Ectodermal cell (in vitro differentiated cells): Measurements from ENCODE around the gene ACTN1.

Experiments used
- H3K27ac ChIP-seq: 2 replicates; pipeline ENCODE4 v1.7.0; 2013; ENCODE audit warnings: mild to moderate bottlenecking, low read depth, low read length; ENCODE audit not compliant: insufficient read depth, poor library complexity, severe bottlenecking
- H3K27me3 ChIP-seq: 2 replicates; pipeline ENCODE4 v1.7.0; 2013; ENCODE audit warnings: mild to moderate bottlenecking, low read length; ENCODE audit not compliant: insufficient read depth, control insufficient read depth, poor library complexity, severe bottlenecking
- H3K36me3 ChIP-seq: one replicate; pipeline ENCODE4 v1.7.0; 2013; ENCODE audit warnings: low read length; ENCODE audit not compliant: control insufficient read depth, insufficient read depth
- H3K4me1 ChIP-seq: one replicate; pipeline ENCODE4 v1.7.0; 2013; ENCODE audit warnings: low read length; ENCODE audit not compliant: control insufficient read depth, insufficient read depth
- H3K4me3 ChIP-seq: 2 replicates; pipeline ENCODE4 v1.7.0; 2013; ENCODE audit warnings: low read depth, low read length, control low read depth; ENCODE audit not compliant: insufficient read depth
- H3K9me3 ChIP-seq: 2 replicates; pipeline ENCODE4 v1.7.0; 2013; ENCODE audit warnings: mild to moderate bottlenecking, low read length, moderate library complexity; ENCODE audit not compliant: control insufficient read depth
- WGBS, 2 experiments: methylation state at CpG; one replicate each; pipeline ENCODE4 v1.1.7; 2013; ENCODE audit warnings: missing lambda C conversion rate in 2 of 2; 5-methylcytosine and 5-hydroxymethylcytosine counted together

The ACTN1 gene

DNA sequence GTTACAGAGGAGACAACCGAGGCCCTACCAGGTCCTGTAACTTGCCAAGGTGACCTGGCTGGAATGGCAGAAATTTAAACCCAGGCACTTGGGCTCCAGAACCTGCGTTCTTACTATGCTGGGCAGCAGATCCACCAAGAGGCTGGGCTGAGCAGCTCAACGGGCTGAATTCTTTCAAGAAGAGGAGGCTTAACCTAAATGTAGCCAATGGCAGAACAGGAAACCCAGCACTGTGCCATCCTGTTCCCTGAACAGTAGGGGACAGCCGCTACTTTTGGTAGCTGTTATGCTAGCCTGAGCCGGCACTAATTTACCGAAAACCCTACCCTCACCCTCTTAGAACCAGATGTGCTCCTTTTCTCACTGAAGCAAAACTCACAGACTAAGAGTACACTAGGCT lies 86.1 kb downstream of the ACTN1 start:
- H3K4me3 ChIP-seq: no peak overlapping the region
- H3K4me1 ChIP-seq: no peaks in the 10 kb centered on the region
- no peaks in the 10 kb centered on the region for H3K27me3 ChIP-seq
- no peak overlapping the region for H3K27ac ChIP-seq
- WGBS, 2 experiments: 95% methylated on average over 6 of the region's 6 CpGs
- no peaks in the 10 kb centered on the region for H3K9me3 ChIP-seq
- H3K36me3 ChIP-seq: peaks cover 46% of the 10 kb centered on the region

DNA sequence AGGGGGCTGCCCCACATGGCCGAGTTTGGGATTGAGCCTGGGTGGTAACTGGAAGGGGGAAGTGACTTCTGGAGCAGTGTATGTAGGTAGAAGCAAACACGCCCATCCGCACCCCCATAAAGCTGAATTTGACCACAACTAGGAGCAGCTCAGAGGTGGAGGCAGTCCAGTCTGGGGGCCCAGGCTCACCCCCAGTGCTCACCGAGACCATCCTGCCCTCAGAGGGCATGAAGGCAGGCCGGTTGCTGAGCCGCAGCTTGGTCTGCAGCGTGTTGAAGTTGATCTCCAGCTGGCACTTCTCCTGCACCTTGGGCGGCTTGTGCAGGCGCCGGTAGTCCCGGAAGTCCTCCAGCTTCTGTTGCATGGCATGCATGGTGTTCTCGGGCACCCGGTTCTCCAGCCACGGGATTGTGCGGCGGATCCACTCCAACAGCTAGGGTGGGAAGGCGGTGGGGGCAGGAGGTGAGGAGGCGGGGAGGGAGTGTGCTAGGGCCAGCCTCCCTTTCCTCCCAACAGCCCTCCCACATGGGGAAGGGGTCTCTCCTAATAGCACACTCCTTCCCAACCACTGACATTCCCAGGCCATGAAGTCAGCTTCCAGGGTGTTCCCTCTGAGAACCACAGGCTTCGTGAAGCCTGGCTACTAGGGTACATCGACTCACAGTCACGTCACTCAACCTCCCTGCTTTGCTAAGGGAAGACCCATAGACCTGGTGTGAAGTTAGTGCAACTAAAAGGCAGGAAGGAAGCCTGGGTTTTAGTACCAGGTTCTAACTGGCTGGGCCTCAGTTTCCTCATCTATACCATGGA lies 87.0 kb downstream of the ACTN1 start:
- Histone ChIP-seq H3K4me1 (no peaks in the 10 kb centered on the region), H3K9me3 (no peaks in the 10 kb centered on the region), H3K36me3 (peaks cover 46% of the 10 kb centered on the region), H3K4me3 (no peak overlapping the region), H3K27ac (no peak overlapping the region), H3K27me3 (no peaks in the 10 kb centered on the region)
- WGBS, 2 experiments: 96% methylated on average over 21 of the region's 21 CpGs

DNA sequence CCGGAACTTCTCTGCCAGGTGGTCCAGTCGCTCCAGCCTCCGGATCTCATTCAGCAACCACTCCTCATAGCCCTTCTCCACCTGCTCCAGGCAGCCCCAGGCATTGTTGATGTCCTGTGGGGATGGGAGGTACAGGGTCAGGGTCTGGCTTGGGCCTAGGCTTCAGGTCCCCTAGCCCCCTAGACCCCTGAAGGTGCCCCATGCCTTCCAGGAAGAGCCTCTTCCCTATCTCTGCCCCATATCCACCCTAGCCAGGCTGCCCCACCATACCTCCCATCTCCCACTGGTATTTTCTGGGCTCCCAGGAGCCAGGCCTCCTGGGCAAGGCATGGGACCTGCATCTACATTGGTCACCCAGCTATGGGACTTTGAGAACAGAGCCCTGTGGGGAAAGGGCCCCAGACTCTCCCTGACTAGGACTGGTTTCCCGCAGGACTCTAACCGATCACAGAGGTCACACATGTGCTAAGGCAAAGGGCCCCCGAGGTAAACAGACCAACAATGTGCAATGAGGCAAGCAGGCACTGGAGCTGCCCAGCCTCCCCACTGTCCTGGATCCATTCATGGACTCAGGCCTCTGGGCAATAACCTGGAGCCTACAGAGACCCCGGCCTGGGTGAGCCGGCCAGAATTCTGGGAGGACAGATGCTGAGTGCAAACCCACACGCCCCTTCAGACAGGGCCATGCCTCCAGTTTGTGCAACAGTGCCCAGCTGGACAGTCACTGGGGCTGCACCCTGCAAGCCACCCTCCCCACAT lies 88.8 kb downstream of the ACTN1 start:
- peaks cover 40% of the 10 kb centered on the region for H3K36me3 ChIP-seq
- H3K4me3 ChIP-seq: no peak overlapping the region
- no peaks in the 10 kb centered on the region for H3K27me3 ChIP-seq
- no peaks in the 10 kb centered on the region for H3K4me1 ChIP-seq
- 92 to 94% methylated on average over 9 of the region's 9 CpGs for WGBS, 2 experiments
- no peaks in the 10 kb centered on the region for H3K9me3 ChIP-seq
- no peak overlapping the region for H3K27ac ChIP-seq

DNA sequence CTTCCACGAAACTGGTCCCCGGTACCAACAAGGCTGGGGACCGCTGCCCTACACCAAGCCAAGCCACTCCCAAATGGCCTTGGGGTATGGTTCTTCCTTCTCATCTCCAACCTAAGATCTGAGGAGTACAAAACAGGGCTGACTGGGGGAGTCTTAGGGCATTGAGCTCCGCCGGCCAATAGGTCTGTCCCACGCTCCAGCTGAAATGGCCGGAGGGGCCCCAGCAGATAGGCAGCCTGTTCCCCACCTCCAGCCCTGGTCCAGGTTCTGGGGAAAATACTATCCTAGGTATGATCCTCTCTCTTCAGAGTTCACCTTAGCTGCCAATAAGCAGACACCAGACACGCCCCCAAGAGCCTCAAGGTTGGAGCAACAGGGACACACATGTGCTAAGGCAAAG lies 90.2 kb downstream of the ACTN1 start:
- no peaks in the 10 kb centered on the region for H3K27me3 ChIP-seq
- H3K36me3 ChIP-seq: peaks cover 44% of the 10 kb centered on the region
- no peak overlapping the region for H3K4me3 ChIP-seq
- H3K4me1 ChIP-seq: no peaks in the 10 kb centered on the region
- no peaks in the 10 kb centered on the region for H3K9me3 ChIP-seq
- no peak overlapping the region for H3K27ac ChIP-seq
- WGBS, 2 experiments: 96 to 97% methylated on average over 8 of the region's 8 CpGs

DNA sequence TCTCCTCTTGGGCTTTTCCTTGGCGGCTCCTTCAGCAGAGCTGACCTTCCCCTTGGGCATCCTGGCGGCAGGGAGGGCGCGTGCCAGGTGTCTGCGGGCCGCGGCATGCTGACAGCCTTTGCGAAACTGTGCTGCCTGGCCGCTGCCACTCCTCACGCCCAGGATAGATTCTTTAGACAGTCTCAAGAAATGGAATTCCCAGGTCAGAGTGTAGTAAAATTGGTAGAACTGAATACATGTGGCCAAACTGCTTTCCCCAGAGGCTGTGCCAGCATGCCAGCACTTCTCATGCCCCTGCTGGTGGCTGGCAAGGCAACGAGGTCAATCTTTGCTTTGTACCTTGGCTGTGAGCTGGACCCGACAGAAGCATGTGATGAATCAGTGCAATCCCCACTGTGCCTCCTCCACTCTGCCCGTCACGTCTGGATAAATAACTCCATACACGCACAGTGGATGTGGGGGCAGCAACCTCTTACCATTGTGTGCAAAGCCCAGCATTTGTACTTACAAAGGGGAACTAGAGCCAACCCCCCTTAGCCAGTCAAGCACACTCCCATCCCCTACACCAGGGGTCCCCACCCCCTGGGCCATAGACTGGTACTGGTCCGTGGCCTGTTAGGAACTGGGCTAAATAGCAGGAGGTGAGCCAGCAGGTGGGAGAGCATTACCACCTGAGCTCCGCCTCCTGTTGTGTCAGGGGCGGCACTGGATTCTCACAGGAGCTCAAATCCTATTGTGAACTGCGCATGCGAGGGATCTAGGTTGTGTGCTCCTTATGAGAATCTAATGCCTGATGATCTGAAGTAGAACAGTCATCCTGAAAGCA lies 90.9 kb downstream of the ACTN1 start:
- H3K27me3 ChIP-seq: no peaks in the 10 kb centered on the region
- WGBS, 2 experiments: 96% methylated on average over 20 of the region's 20 CpGs
- H3K36me3 ChIP-seq: peaks cover 47% of the 10 kb centered on the region
- no peaks in the 10 kb centered on the region for H3K4me1 ChIP-seq
- no peak overlapping the region for H3K4me3 ChIP-seq
- no peaks in the 10 kb centered on the region for H3K9me3 ChIP-seq
- no peak overlapping the region for H3K27ac ChIP-seq

DNA sequence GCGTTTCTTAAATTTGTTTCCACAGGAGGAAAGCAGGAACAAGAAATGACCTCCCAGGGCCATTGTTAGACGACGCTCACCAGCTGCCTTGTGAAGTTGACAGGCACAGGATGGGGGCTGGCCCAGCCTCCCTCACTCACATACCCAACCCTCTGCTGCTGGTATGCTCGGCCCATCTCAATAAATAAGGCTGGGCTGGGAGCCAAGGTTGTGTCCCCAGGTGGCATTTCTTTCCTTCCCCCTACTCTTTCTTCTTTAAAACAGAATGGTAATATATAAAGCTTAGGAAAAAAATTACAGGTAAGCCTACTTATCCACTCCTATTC lies 93.0 kb downstream of the ACTN1 start:
- Histone ChIP-seq H3K4me3 (no peak overlapping the region), H3K27me3 (no peaks in the 10 kb centered on the region), H3K9me3 (no peaks in the 10 kb centered on the region), H3K36me3 (peaks cover 55% of the 10 kb centered on the region), H3K27ac (no peak overlapping the region), H3K4me1 (no peaks in the 10 kb centered on the region)
- WGBS, 2 experiments: 67 to 72% methylated on average over 4 of the region's 4 CpGs

DNA sequence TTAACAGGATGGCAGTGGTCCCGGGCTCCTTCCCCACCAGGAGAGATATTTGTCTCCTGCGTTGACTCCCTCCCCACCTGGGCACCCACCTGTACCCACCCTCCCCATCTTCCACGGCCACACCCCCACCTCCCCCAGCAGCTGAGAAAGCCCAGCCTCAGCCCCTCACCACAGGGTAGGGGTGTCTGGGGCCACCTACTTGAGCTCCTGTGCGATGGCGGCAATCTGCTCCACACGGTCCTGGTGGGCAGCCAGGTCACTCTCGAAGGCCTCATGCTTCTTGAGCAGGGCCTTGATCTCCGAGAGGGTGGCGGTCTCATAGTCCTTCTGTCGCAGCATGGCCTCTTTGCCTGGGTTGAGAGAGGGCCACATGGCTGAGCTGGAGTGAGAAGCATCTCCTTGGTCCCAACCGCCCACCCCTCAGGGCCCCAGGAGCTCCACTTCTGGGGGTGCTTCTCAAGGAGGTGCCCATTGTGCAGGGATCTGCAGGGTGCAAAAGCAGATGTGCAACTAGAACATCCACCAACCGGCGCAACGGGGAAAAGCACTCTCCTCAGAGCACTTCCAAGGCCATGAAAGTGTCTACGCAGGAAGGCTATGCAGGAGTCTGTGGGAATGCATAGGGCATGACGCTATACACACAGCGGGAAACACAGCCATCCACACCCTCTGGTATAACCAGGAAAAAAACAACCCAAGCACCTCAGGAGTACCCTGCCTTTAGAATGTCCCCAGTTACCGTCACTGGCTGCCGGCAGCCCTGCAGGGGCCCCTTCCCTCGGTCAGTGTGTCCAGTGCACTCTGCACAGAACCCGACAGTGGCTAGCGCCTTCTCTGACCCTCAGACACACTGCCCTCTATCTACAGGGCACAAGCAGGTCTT lies 93.6 kb downstream of the ACTN1 start:
- no peaks in the 10 kb centered on the region for H3K4me1 ChIP-seq
- 94 to 96% methylated on average over 22 of the region's 22 CpGs for WGBS, 2 experiments
- H3K36me3 ChIP-seq: peaks cover 55% of the 10 kb centered on the region
- no peaks in the 10 kb centered on the region for H3K9me3 ChIP-seq
- no peaks in the 10 kb centered on the region for H3K27me3 ChIP-seq
- no peak overlapping the region for H3K4me3 ChIP-seq
- no peak overlapping the region for H3K27ac ChIP-seq

DNA sequence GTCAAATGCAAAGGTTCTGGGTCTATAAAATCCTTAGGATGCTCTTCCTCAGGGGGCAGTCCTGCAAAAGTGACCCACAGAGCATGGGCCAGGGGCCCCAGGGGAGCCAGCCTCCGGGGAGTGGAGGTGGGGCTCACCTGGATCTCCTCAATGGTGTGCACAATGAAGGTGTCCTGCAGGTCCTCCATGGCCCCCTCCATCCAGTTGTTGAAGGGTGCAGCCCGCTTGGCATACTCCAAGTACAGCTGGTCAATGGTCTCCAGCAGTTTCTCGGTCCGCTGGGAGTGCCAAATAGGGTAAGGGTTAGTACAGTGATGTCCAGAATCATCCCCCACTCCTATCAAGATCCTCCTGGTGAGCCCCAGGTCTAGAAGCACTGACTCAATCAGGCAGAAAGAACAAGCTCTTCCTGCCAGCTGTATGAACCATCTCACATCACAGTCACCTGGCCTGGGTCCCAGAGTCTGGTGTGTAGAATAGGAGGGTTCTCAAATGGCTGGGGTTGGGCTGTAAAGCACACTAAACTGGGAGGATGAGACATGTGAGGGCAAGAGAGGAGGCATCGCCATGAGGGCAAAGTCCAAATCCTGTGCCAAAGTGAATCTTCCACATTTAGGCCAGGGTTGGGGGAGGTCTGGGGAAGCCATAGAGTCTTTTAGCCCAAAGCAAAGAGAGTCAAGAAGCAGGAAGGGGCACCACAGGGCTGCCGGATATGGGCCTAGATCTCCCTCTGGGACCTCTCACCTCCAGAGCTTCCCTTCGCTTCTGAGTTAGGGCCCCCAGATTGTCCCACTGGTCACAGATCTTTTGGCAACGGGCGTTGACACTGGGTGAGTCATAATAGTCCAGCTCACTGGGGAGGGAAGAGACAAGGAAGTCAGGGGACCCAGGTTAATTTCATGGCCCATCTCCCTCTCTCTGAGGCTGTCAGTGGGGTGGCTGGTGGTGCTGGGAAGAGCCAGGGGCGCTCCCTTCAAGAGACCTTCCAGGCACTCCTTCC lies 94.8 kb downstream of the ACTN1 start:
- H3K27me3 ChIP-seq: no peaks in the 10 kb centered on the region
- no peak overlapping the region for H3K4me3 ChIP-seq
- peaks cover 52% of the 10 kb centered on the region for H3K36me3 ChIP-seq
- H3K27ac ChIP-seq: no peak overlapping the region
- no peaks in the 10 kb centered on the region for H3K9me3 ChIP-seq
- no peaks in the 10 kb centered on the region for H3K4me1 ChIP-seq
- 96 to 97% methylated on average over 10 of the region's 10 CpGs for WGBS, 2 experiments

DNA sequence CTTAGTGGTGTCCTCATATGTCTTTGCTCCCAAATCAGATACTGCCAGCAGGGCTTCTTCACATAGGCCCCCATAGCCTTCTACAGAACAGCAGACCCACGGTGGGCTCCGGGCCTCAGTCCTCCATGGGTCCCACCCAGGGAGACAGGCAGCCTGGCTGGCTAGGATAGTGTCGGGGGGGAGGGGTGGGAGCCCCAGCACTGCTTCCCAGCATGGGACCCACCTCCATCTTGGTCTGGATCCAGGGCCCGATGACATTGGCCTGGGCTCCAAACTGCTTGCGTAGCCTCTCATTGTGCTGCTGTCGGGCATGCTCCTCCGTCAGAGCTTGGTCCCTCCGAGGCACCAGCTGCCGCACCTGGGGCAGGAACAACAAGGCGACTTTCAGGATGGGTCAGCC lies 96.9 kb downstream of the ACTN1 start:
- no peak overlapping the region for H3K27ac ChIP-seq
- H3K36me3 ChIP-seq: peaks cover 42% of the 10 kb centered on the region
- H3K4me3 ChIP-seq: no peak overlapping the region
- H3K27me3 ChIP-seq: no peaks in the 10 kb centered on the region
- H3K9me3 ChIP-seq: no peaks in the 10 kb centered on the region
- 96 to 98% methylated on average over 10 of the region's 10 CpGs for WGBS, 2 experiments
- H3K4me1 ChIP-seq: no peaks in the 10 kb centered on the region
